A549 (cell line): ENCODE results near the gene SCAMP3. TPM values are rescaled to one million over a fixed set of nuclear protein-coding genes. Genes with fewer than 3 reads are reported as not detected.
A peak's percentile ranks its signal among the peaks of the same experiment; 100 is the strongest.

Source experiments
- ATAC-seq, 2 experiments: fragments of 200-7000 bp in 1 of 2; fragments of >200 bp in 1 of 2; cut with Nextera tagmentation in 1 of 2; cut with Tn5 transposase in 1 of 2; 3 replicates each; pipeline versions ENCODE4 v1.8.0 to v1.9.1; 2018 to 2020; ENCODE audit warnings: mild to moderate bottlenecking in 1 of 2, moderate library complexity in 1 of 2
- CTCF ChIA-PET: fragments of 300-600 bp; sonication (Branson Sonifier 250); formaldehyde crosslinking; extraction: SDS; loops from one replicate; lab custom pipeline; 2021; ENCODE audit warnings: antibody characterized with exemption, inconsistent platforms; lab: Yijun Ruan, JAX
- POLR2A ChIA-PET: fragments of 350-600 bp; formaldehyde crosslinking; extraction: SDS; loops from one replicate; lab custom pipeline; 2021; ENCODE audit warnings: antibody characterized with exemption, inconsistent platforms; lab: Yijun Ruan, JAX
- DNase-seq, 2 experiments: peaks; one replicate each; pipeline versions ENCODE4 v3.0.0 to v3.0.0-alpha.2; 2011 to 2016; ENCODE audit warnings: low read depth in 1 of 2, low spot score in 1 of 2
- FAIRE-seq: peaks from 2 replicates; lab custom pipeline; 2011; peaks lifted over from hg19 to GRCh38; lab: Jason Lieb, UNC
- H3K27ac ChIP-seq, 2 experiments: fragments of >200 bp; sonication (Bioruptor Twin); formaldehyde crosslinking; 3 replicates each; pipeline ENCODE4 v1.5.1; 2016 to 2017
- H3K4me1 ChIP-seq: fragments of >200 bp; sonication (Bioruptor Twin); formaldehyde crosslinking; 3 replicates; pipeline ENCODE4 v1.6.1; 2016
- H3K4me2 ChIP-seq: fragments of >200 bp; sonication (Bioruptor Twin); formaldehyde crosslinking; 3 replicates; pipeline ENCODE4 v1.6.1; 2016
- H3K4me3 ChIP-seq: fragments of >200 bp; sonication (Bioruptor Twin); formaldehyde crosslinking; 3 replicates; pipeline ENCODE4 v1.5.1; 2016
- H3K9me3 ChIP-seq: fragments of >200 bp; sonication (Bioruptor Twin); formaldehyde crosslinking; 3 replicates; pipeline ENCODE4 v1.6.1; 2016
- BCL3 ChIP-seq: fragments of >200 bp; sonication (Bioruptor Twin); formaldehyde crosslinking; IDR thresholded peaks from 3 replicates; pipeline ENCODE4 v1.6.1; 2016
- BHLHE40 ChIP-seq: IDR thresholded peaks from 2 replicates; pipeline ENCODE4 v1.6.1; 2012; ENCODE audit warnings: low read depth, low read length, inconsistent platforms
- CBX2 ChIP-seq: fragments of 200-600 bp; sonication (generic); IDR thresholded peaks from 2 replicates; pipeline ENCODE4 v1.6.1; 2016; ENCODE audit warnings: low read depth, mild to moderate bottlenecking, borderline replicate concordance
- CEBPB ChIP-seq, 2 experiments: fragments of >200 bp in 1 of 2; sonication (Bioruptor Twin) in 1 of 2; formaldehyde crosslinking in 1 of 2; IDR thresholded peaks; 2 replicates each; pipeline ENCODE4 v1.6.1; 2012 to 2016
- CHD4 ChIP-seq: fragments of 200-600 bp; sonication (generic); IDR thresholded peaks from 2 replicates; pipeline ENCODE4 v1.6.1; 2016; ENCODE audit warnings: antibody characterized with exemption, mild to moderate bottlenecking, borderline replicate concordance
- E2F6 ChIP-seq: IDR thresholded peaks from 2 replicates; pipeline ENCODE4 v1.6.1; 2012; ENCODE audit warnings: low read depth, borderline replicate concordance
- EP300 ChIP-seq, 2 experiments: fragments of >200 bp; sonication (Bioruptor Twin); formaldehyde crosslinking; IDR thresholded peaks; 2 replicates in 1 of 2; 3 replicates in 1 of 2; pipeline ENCODE4 v1.6.1; 2016 to 2017
- FOSL2 ChIP-seq, 2 experiments: fragments of 450-650 bp in 1 of 2; fragments of >200 bp in 1 of 2; sonication (Bioruptor Twin) in 1 of 2; formaldehyde crosslinking; IDR thresholded peaks; 2 replicates each; pipeline versions ENCODE4 v1.5.0 to v1.6.1; 2016 to 2020; ENCODE audit warnings: mild to moderate bottlenecking in 1 of 2, moderate library complexity in 1 of 2
- HDAC2 ChIP-seq: fragments of 200-600 bp; sonication (generic); IDR thresholded peaks from 2 replicates; pipeline ENCODE4 v1.6.1; 2016
- HEYL ChIP-seq: fragments of 250-450 bp; sonication (Bioruptor Pico); IDR thresholded peaks from 2 replicates; pipeline ENCODE4 v1.8.0; 2021; ENCODE audit warnings: mild to moderate bottlenecking, moderate library complexity
- HMGXB4 ChIP-seq: fragments of 250-450 bp; sonication (Bioruptor Pico); IDR thresholded peaks from 2 replicates; pipeline ENCODE4 v1.5.0; 2021; ENCODE audit warnings: mild to moderate bottlenecking, moderate library complexity, borderline replicate concordance
- HOXA7 ChIP-seq: fragments of 250-450 bp; sonication (Bioruptor Pico); IDR thresholded peaks from 2 replicates; pipeline ENCODE4 v1.5.0; 2020; ENCODE audit warnings: mild to moderate bottlenecking, moderate library complexity
- HOXB13 ChIP-seq: fragments of 250-450 bp; sonication (Bioruptor Pico); IDR thresholded peaks from 2 replicates; pipeline ENCODE4 v1.5.0; 2020; ENCODE audit warnings: low read depth, mild to moderate bottlenecking, moderate library complexity
- HOXB5 ChIP-seq: fragments of 250-450 bp; sonication (Bioruptor Pico); IDR thresholded peaks from 2 replicates; pipeline ENCODE4 v1.5.0; 2020; ENCODE audit warnings: mild to moderate bottlenecking, moderate library complexity
- JUN ChIP-seq, 2 experiments: fragments of >200 bp; sonication (Bioruptor Twin); formaldehyde crosslinking; IDR thresholded peaks; 2 replicates in 1 of 2; 3 replicates in 1 of 2; pipeline ENCODE4 v1.6.1; 2016 to 2017
- KDM1A ChIP-seq: fragments of 200-600 bp; sonication (generic); IDR thresholded peaks from 2 replicates; pipeline ENCODE4 v1.6.1; 2016; ENCODE audit warnings: low read depth, mild to moderate bottlenecking
- KDM5A ChIP-seq: fragments of 200-600 bp; sonication (generic); IDR thresholded peaks from 2 replicates; pipeline ENCODE4 v1.6.1; 2016; ENCODE audit warnings: antibody characterized with exemption, mild to moderate bottlenecking
- MAFK ChIP-seq: fragments of 450-650 bp; IDR thresholded peaks from 2 replicates; pipeline ENCODE4 v1.6.1; 2014; ENCODE audit not compliant: partially characterized antibody
- PBX3 ChIP-seq: IDR thresholded peaks from 2 replicates; pipeline ENCODE4 v1.6.1; 2012
- PHF8 ChIP-seq: fragments of 200-600 bp; sonication (generic); IDR thresholded peaks from 2 replicates; pipeline ENCODE4 v1.6.1; 2016; ENCODE audit warnings: low read depth, mild to moderate bottlenecking, antibody characterized with exemption, moderate library complexity, borderline replicate concordance
- POLR2AphosphoS2 ChIP-seq: conservative IDR thresholded peaks from 2 replicates; pipeline ENCODE4 v1.6.1; 2012; ENCODE audit warnings: low read length, improper control_type of control experiment, inconsistent platforms
- RAD21 ChIP-seq, 2 experiments: fragments of >200 bp in 1 of 2; sonication (Bioruptor Twin) in 1 of 2; formaldehyde crosslinking in 1 of 2; IDR thresholded peaks in 1 of 2; conservative IDR thresholded peaks in 1 of 2; 2 replicates in 1 of 2; 3 replicates in 1 of 2; pipeline ENCODE4 v1.6.1; 2012 to 2018; ENCODE audit warnings: inconsistent platforms in 1 of 2
- RARB ChIP-seq: fragments of 250-450 bp; sonication (Bioruptor Pico); IDR thresholded peaks from 2 replicates; pipeline ENCODE4 v1.8.0; 2021; ENCODE audit warnings: mild to moderate bottlenecking, moderate library complexity
- RCOR1 ChIP-seq: fragments of 150-350 bp; IDR thresholded peaks from 2 replicates; pipeline ENCODE4 v1.6.1; 2014; ENCODE audit warnings: antibody characterized with exemption, low read length, low read depth
- REST ChIP-seq: fragments of 200-600 bp; sonication (generic); IDR thresholded peaks from 2 replicates; pipeline ENCODE4 v1.6.1; 2016; ENCODE audit warnings: antibody characterized with exemption, mild to moderate bottlenecking, moderate library complexity
- SMC3 ChIP-seq: fragments of >200 bp; sonication (Bioruptor Twin); formaldehyde crosslinking; IDR thresholded peaks from 3 replicates; pipeline ENCODE4 v1.6.1; 2018; ENCODE audit warnings: inconsistent platforms
- SREBF2 ChIP-seq: fragments of 450-650 bp; IDR thresholded peaks from 2 replicates; pipeline ENCODE4 v1.6.1; 2014; ENCODE audit warnings: mild to moderate bottlenecking, moderate library complexity
- TP53 ChIP-seq: fragments of 250-450 bp; sonication (Bioruptor Pico); IDR thresholded peaks from 2 replicates; pipeline ENCODE4 v1.5.0; 2021; ENCODE audit warnings: mild to moderate bottlenecking, moderate library complexity
- WGBS: methylation state at CpG from one replicate; pipeline ENCODE4 v1.1.6; 2017; ENCODE audit errors: missing lambda C conversion rate; 5-methylcytosine and 5-hydroxymethylcytosine counted together
- polyA plus RNA-seq, 4 experiments: library from polyadenylated mRNA; depleted of rRNA in 3 of 4; stranded (reverse); fragments of >200 nt; fragmentation: RNase III in 1 of 4; extraction: RNeasy Plus Mini Kit Qiagen cat#74134 plus additional on column Dnase treatment in 1 of 4; gene quantifications; 2 replicates in 3 of 4; 3 replicates in 1 of 4; pipeline ENCODE4 v1.2.3, GENCODE V29; 2011 to 2017

Gene SCAMP3
- polyA plus RNA-seq, 2 of the 4 experiments (the other 2 are of a cell fraction), result 75.9 to 135 TPM

GRCh38 chr1:155241841-155242264 is 20.3 kb downstream of the SCAMP3 start:
- ATAC-seq (no peak), FAIRE-seq (no peak), DNase-seq (no peak)
- CTCF ChIA-PET, result interaction anchor here (0.6 to 4.4 kb wide), 5 partner anchors 9 to 231 kb away, joined by 3 to 43 read pairs (median 4); partner anchors contain the start of gene THBS3
- Histone ChIP-seq H3K9me3 (no peaks in the 10 kb centered on the region), H3K27ac (peak overlapping the region; percentile 63 to 75; a peak in 5 of 6 replicates), H3K4me3 (no peak overlapping the region), H3K4me1 (peaks cover 24% of the 10 kb centered on the region), H3K4me2 (peak overlapping the region; percentile 66; the same call in 2 of the 3 replicates)
- WGBS, result 76% methylated on average over 4 of the region's 4 CpGs
- POLR2A ChIA-PET, result no interaction called here
- TF ChIP-seq HOXA7 (no peak), SMC3 (no peak), MAFK (no peak), EP300 (IDR thresholded peaks at IDR 0.05) (no peak), RARB (CRISPR knock-in tag) (no peak), KDM1A (no peak), PHF8 (no peak)

GRCh38 chr1:155241069-155241679 is 21.0 kb downstream of the SCAMP3 start:
- peak; percentile 86 to 88 for DNase-seq
- Histone ChIP-seq H3K9me3 (no peaks in the 10 kb centered on the region), H3K4me3 (peak overlapping the region; percentile 41), H3K27ac (peak overlapping the region; percentile 63 to 75), H3K4me1 (peaks cover 24% of the 10 kb centered on the region), H3K4me2 (peak overlapping the region; percentile 66)
- 14% methylated on average over 4 of the region's 4 CpGs for WGBS
- CTCF ChIA-PET, result interaction anchor here (1.3 to 4.4 kb wide), 4 partner anchors 10 to 150 kb away, joined by 4 to 43 read pairs (median 10); partner anchors contain the start of gene THBS3
- POLR2A ChIA-PET, result no interaction called here
- peak; percentile 38 to 56 for ATAC-seq
- no peak for FAIRE-seq
- TF ChIP-seq PBX3 (no peak), FOSL2 (IDR thresholded peaks at IDR 0.05) (no peak), FOSL2 (CRISPR knock-in tag; IDR thresholded peaks at IDR 0.05) (peak; percentile 55), SMC3 (no peak), RCOR1 (no peak), KDM5A (peak; percentile 87), CEBPB (IDR thresholded peaks at IDR 0.05) (peak in 1 of 2 experiments; percentile 86; a peak in 2 of 4 replicates), TP53 (CRISPR knock-in tag) (no peak), E2F6 (no peak), HEYL (no peak), HMGXB4 (no peak), REST (no peak), BHLHE40 (no peak), JUN (IDR thresholded peaks at IDR 0.05) (0 out of 5 replicates have a peak, but pooled peaks of 1 of the 2 experiments have one; percentile 27), HDAC2 (no peak), CHD4 (no peak), RAD21 (conservative IDR thresholded peaks at IDR 0.05 in 1 of 2, IDR thresholded peaks at IDR 0.05 in 1 of 2) (no peak), HOXB5 (CRISPR knock-in tag) (no peak), BCL3 (no peak), POLR2AphosphoS2 (no peak), SREBF2 (no peak), HOXA7 (no peak), CBX2 (no peak), HOXB13 (CRISPR knock-in tag) (no peak)
